MCF 10A (cell line): Measurements from ENCODE around the gene LTBP4. TPM values are rescaled to one million over a fixed set of nuclear protein-coding genes. Genes with fewer than 3 reads are reported as not detected.

Experiments
- BruUV-seq: library from RNA; stranded (reverse); fragments of 400-500 nt; replicated peaks from 2 replicates; lab custom pipeline; 2021; lab: Mats Ljungman, UMichigan
- CTCF ChIA-PET: fragments of 300-600 bp; sonication (Branson Sonifier 250); formaldehyde crosslinking; extraction: SDS; loops from one replicate; lab custom pipeline; 2021; ENCODE audit warnings: antibody characterized with exemption, inconsistent platforms; lab: Yijun Ruan, JAX
- POLR2A ChIA-PET: fragments of 300-600, 350-650 bp; sonication (Branson Sonifier 250); formaldehyde crosslinking; extraction: SDS; loops from one replicate; lab custom pipeline; 2020; ENCODE audit warnings: antibody characterized with exemption, inconsistent platforms; lab: Yijun Ruan, JAX
- DNase-seq: peaks from one replicate; pipeline ENCODE4 v3.0.0-alpha.2; 2018; ENCODE audit not compliant: unreplicated experiment
- H3K27ac Mint-ChIP-seq: one replicate; pipeline ENCODE4 v1.8.0; 2022; ENCODE audit warnings: mild to moderate bottlenecking, low read depth, mixed read lengths; ENCODE audit not compliant: unreplicated experiment
- H3K27me3 Mint-ChIP-seq: one replicate; pipeline ENCODE4 v1.8.0; 2022; ENCODE audit warnings: mixed read lengths; ENCODE audit not compliant: insufficient read depth, unreplicated experiment
- H3K36me3 Mint-ChIP-seq: one replicate; pipeline ENCODE4 v1.8.0; 2022; ENCODE audit warnings: mild to moderate bottlenecking, moderate library complexity, mixed read lengths; ENCODE audit not compliant: insufficient read depth, unreplicated experiment
- H3K4me1 Mint-ChIP-seq: one replicate; pipeline ENCODE4 v1.8.0; 2022; ENCODE audit warnings: mixed read lengths; ENCODE audit not compliant: insufficient read depth, unreplicated experiment
- H3K4me3 Mint-ChIP-seq: one replicate; pipeline ENCODE4 v1.8.0; 2022; ENCODE audit warnings: mild to moderate bottlenecking, moderate library complexity, mixed read lengths; ENCODE audit not compliant: unreplicated experiment
- H3K9me3 Mint-ChIP-seq: one replicate; pipeline ENCODE4 v1.8.0; 2022; ENCODE audit warnings: mixed read lengths; ENCODE audit not compliant: unreplicated experiment
- intact Hi-C: fragments of 100-400 bp; cut with micrococcal nuclease; formaldehyde crosslinking; loops from 2 replicates; pipeline ENCODE4 v1.14.1; 2022
- total RNA-seq: library from RNA; stranded (reverse); gene quantifications from 2 replicates; pipeline ENCODE4 v1.2.3, GENCODE V29; 2022
- TF ChIP-seq, protein P1 (sequence below): fragments of 200-600 bp; IDR thresholded peaks from one replicate; pipeline ENCODE4 v1.8.0; 2022; ENCODE audit warnings: antibody characterized with exemption, mild to moderate bottlenecking; ENCODE audit not compliant: unreplicated experiment

The LTBP4 gene
- total RNA-seq, 1 experiment from 2014 or later, result 76.4 TPM

DNA sequence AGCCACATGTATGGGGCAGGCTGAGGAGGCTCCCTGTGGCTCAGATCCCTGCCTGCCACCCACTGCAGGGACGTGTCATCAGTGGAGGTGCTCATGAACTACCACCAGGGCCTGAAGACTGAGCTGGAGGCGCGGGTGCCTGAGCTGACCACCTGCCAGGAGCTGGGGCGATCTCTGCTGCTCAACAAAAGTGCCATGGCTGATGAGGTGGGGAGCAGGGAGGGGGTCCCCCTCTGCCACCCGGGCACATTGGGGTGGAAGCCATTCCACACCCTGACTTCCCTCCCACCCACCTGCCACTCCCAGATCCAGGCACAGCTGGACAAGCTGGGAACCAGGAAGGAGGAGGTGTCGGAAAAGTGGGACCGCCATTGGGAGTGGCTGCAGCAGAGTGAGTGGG lies 35.8 kb upstream of the LTBP4 start:
- TF ChIP-seq, protein P1, sequence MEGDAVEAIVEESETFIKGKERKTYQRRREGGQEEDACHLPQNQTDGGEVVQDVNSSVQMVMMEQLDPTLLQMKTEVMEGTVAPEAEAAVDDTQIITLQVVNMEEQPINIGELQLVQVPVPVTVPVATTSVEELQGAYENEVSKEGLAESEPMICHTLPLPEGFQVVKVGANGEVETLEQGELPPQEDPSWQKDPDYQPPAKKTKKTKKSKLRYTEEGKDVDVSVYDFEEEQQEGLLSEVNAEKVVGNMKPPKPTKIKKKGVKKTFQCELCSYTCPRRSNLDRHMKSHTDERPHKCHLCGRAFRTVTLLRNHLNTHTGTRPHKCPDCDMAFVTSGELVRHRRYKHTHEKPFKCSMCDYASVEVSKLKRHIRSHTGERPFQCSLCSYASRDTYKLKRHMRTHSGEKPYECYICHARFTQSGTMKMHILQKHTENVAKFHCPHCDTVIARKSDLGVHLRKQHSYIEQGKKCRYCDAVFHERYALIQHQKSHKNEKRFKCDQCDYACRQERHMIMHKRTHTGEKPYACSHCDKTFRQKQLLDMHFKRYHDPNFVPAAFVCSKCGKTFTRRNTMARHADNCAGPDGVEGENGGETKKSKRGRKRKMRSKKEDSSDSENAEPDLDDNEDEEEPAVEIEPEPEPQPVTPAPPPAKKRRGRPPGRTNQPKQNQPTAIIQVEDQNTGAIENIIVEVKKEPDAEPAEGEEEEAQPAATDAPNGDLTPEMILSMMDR, result no peak
- no peaks in the 10 kb centered on the region for H3K36me3 Mint-ChIP-seq
- H3K27ac Mint-ChIP-seq, result no peak overlapping the region
- intact Hi-C loops, result no loop called here
- BruUV-seq, result no TSS peak
- POLR2A ChIA-PET, result no interaction called here
- CTCF ChIA-PET, result interaction anchor here (0.6 kb wide), 2 partner anchors 15 to 16 kb away, joined by 4 read pairs; no protein-coding TSS in a partner anchor
- no peak overlapping the region for H3K4me3 Mint-ChIP-seq
- no peaks in the 10 kb centered on the region for H3K27me3 Mint-ChIP-seq
- peaks cover 7% of the 10 kb centered on the region for H3K4me1 Mint-ChIP-seq
- DNase-seq, result no peak
- H3K9me3 Mint-ChIP-seq, result no peaks in the 10 kb centered on the region

DNA sequence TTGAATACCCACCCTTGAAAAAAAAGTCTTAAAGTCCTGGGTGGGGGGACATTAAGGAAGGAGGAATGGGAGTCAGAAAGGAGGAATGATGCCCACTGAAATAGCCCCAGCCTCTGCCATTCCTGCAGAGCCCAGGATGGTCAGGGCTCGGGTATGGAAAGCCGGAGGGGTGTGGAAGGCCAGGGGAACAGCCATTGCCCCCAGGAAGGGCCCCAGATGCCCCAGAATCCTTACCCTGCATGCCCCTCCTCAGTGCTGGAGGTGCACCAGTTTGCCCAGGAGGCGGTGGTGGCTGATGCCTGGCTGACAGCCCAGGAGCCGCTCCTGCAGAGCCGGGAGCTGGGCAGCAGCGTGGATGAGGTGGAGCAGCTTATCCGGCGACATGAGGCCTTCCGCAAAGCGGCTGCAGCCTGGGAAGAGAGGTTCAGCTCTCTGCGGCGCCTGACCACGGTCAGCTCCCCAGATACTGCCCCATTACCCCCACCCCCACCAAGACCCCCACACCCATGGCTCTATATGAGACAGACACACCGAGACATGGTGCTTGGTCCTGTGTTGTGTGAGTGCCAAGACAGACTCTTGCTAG lies 35.2 kb upstream of the LTBP4 start:
- DNase-seq, result no peak
- CTCF ChIA-PET, result interaction anchor here (0.6 kb wide), 2 partner anchors 16 to 17 kb away, joined by 4 read pairs; no protein-coding TSS in a partner anchor
- POLR2A ChIA-PET, result no interaction called here
- TF ChIP-seq, protein P1, result no peak
- intact Hi-C loops, result no loop called here
- Mint-ChIP-seq H3K27me3 (no peaks in the 10 kb centered on the region), H3K4me1 (peaks cover 12% of the 10 kb centered on the region), H3K4me3 (no peak overlapping the region), H3K9me3 (no peaks in the 10 kb centered on the region), H3K36me3 (no peaks in the 10 kb centered on the region), H3K27ac (no peak overlapping the region)
- BruUV-seq, result no TSS peak

GRCh38 chr19:40567040-40567749 lies 34.0 kb upstream of the LTBP4 start:
- ChIA-PET CTCF (no interaction called here), POLR2A (no interaction called here)
- BruUV-seq, result no TSS peak
- H3K27ac Mint-ChIP-seq, result no peak overlapping the region
- TF ChIP-seq, protein P1, result no peak
- H3K36me3 Mint-ChIP-seq, result no peaks in the 10 kb centered on the region
- H3K4me1 Mint-ChIP-seq, result peaks cover 13% of the 10 kb centered on the region
- no peak for DNase-seq
- intact Hi-C loops, result no loop called here
- no peak overlapping the region for H3K4me3 Mint-ChIP-seq
- no peaks in the 10 kb centered on the region for H3K27me3 Mint-ChIP-seq
- H3K9me3 Mint-ChIP-seq, result no peaks in the 10 kb centered on the region

DNA sequence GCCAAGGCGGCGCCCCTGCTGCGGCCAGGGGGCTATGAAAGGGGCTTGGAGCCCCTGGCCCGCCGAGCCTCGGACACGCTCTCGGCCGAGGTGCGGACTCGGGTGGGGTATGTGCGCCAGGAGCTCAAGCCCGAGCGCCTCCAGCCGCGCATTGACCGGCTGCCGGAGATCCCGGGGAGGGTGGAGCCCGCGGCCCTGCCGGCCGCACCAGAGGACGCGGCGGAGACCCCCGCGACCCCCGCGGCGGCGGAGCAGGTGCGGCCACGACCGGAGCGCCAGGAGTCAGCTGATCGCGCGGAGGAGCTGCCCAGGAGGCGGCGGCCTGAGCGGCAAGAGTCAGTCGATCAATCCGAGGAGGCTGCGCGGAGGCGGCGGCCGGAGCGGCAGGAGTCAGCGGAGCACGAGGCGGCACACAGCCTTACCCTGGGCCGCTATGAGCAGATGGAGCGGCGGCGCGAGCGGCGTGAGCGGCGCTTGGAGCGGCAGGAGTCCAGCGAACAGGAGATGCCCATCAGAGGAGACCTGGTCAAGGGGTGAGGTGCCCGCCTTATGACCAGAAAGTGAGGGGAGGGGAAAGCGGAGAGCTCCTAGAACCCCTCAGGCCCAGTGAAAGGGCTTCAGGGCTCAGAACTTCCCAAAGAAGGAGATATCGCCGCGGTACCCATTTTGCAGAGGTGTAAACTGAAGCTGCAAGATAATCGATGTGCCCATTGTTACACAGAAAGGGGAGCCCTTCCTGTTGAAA lies 33.2 kb upstream of the LTBP4 start:
- no peaks in the 10 kb centered on the region for H3K27me3 Mint-ChIP-seq
- ChIA-PET POLR2A (interaction anchor here (0.7 kb wide), 1 partner anchor 258 kb away, joined by 4 read pairs; no protein-coding TSS in a partner anchor), CTCF (interaction anchor here (0.7 to 1.4 kb wide), 2 partner anchors 9 to 15 kb away, joined by 3 read pairs; no protein-coding TSS in a partner anchor)
- no peak overlapping the region for H3K27ac Mint-ChIP-seq
- DNase-seq, result no peak
- no peaks in the 10 kb centered on the region for H3K9me3 Mint-ChIP-seq
- H3K36me3 Mint-ChIP-seq, result no peaks in the 10 kb centered on the region
- no peak overlapping the region for H3K4me3 Mint-ChIP-seq
- H3K4me1 Mint-ChIP-seq, result peaks cover 13% of the 10 kb centered on the region
- TF ChIP-seq, protein P1, result no peak
- intact Hi-C loops, result no loop called here
- BruUV-seq, result no TSS peak
